Measurements from ENCODE around the gene RHOBTB3. TPM values are rescaled to one million over a fixed set of nuclear protein-coding genes. Genes with fewer than 3 reads are reported as not detected.
"Not testable (repeated sequence)": the region's sequence is repeated elsewhere in the genome, so short reads cannot be mapped to it uniquely, and the experiment has no call there.

Gene RHOBTB3
- total RNA-seq, 3 donors from 2014 or later = 56.5 to 85.2 (median 60.4) TPM

DNA sequence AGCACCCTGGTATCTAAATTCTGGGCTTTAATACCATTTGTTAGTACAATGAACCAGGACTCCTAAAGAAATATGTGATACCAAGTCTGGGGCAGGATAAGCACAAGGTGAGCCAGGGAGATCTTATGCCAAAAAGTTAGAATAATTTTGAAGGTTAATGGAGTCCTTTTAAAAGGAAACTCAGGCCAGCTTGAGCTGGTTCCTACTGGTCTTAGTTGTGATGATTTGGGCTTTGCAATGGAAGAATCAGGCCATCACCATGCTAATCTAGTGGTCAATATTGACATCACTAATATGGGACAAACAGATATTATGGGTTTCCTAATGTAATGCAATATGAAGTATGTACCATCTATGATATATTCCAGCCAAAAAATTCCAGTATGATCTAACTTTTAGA is 40.8 kb upstream of the RHOBTB3 start:
- ATAC-seq = no peak
- intact Hi-C loops (cut with DNase I, micrococcal nuclease) = no loop called here

DNA sequence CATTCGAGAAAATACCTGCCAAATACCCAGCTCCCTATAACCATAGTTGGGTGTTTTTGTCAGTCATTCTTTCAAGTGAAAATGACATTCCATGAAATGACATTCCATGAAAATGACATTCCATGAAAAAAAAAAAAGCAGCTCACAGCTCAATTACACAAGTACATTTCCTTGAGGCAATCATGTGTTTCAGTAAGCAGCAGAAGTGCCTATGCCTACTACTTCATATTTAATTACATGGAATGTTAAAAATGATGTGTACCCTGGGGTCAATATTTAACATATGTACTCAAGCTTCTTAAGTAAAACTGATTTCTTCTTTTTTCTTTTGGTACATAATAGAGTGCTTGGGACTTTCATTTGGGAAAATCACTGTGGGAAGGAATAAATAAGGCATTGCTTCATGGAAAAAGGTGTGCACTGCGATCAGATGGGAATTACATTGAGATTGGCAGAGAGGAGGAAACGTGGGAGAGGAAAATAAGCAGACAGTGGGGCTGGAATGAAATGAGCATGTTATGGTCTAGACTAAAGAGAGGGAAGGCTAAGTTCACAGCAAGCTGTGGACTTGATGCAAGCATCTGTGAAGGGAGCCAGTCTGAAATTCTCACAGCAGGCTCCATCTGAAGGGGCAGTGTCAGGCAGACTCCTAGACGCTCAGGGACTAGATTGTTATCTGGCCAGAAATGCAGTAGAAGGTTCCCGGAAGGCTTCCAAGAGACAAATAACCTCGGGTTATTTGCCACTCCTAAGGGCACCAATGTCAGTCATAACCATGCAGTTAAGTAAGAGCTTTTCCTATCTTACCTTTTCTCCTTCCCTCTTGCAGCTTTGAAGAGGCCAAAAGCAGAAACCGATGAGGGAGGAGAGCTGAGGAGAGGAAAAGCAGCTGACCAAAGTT is 33.1 kb upstream of the RHOBTB3 start:
- no peak overlapping the region for H3K4me3 ChIP-seq
- intact Hi-C loops (cut with DNase I, micrococcal nuclease) = no loop called here
- H3K36me3 ChIP-seq (ENCODE audit: low read depth) = no peaks in the 10 kb centered on the region
- DNase-seq (no peak), ATAC-seq (no peak)
- no peaks in the 10 kb centered on the region for H3K9me3 ChIP-seq
- TF ChIP-seq, protein P1, sequence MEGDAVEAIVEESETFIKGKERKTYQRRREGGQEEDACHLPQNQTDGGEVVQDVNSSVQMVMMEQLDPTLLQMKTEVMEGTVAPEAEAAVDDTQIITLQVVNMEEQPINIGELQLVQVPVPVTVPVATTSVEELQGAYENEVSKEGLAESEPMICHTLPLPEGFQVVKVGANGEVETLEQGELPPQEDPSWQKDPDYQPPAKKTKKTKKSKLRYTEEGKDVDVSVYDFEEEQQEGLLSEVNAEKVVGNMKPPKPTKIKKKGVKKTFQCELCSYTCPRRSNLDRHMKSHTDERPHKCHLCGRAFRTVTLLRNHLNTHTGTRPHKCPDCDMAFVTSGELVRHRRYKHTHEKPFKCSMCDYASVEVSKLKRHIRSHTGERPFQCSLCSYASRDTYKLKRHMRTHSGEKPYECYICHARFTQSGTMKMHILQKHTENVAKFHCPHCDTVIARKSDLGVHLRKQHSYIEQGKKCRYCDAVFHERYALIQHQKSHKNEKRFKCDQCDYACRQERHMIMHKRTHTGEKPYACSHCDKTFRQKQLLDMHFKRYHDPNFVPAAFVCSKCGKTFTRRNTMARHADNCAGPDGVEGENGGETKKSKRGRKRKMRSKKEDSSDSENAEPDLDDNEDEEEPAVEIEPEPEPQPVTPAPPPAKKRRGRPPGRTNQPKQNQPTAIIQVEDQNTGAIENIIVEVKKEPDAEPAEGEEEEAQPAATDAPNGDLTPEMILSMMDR (IDR thresholded peaks at IDR 0.05) = no peak
- H3K4me1 ChIP-seq (ENCODE audit: low read depth) = no peaks in the 10 kb centered on the region

More for the DNA sequence above, 40.8 kb upstream of the RHOBTB3 start:
- no peaks in the 10 kb centered on the region for H3K9me3 ChIP-seq
- TF ChIP-seq, protein P1 (IDR thresholded peaks at IDR 0.05) = no peak
- no peak overlapping the region for H3K4me3 ChIP-seq
- H3K4me1 ChIP-seq (ENCODE audit: low read depth) = no peaks in the 10 kb centered on the region
- no peaks in the 10 kb centered on the region for H3K36me3 ChIP-seq (ENCODE audit: low read depth)
- no peak for DNase-seq

DNA sequence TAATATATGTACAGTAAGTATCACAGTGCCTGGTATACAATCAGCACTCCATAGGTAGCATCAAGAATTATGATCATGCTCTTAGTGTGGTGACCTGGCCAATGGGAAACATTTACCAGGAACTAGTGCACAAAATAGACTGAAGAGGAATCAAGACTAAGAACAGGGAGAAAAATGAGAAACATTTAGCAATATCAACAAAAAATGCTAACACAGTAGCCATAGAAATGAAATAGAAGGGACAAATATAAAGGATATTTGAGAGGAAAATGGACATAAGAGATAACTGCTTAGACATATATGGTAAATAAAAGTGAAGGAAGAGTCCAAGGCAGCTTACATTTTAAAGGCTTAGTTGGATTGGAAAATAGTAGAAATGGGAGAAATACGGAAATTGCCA is 31.8 kb upstream of the RHOBTB3 start:
- ATAC-seq (no peak), DNase-seq (no peak)
- Histone ChIP-seq H3K9me3 (no peaks in the 10 kb centered on the region), H3K4me1 (ENCODE audit: low read depth) (no peaks in the 10 kb centered on the region), H3K4me3 (no peak overlapping the region), H3K36me3 (ENCODE audit: low read depth) (no peaks in the 10 kb centered on the region)
- intact Hi-C loops (cut with DNase I, micrococcal nuclease) = no loop called here
- TF ChIP-seq, protein P1 (IDR thresholded peaks at IDR 0.05) = no peak

DNA sequence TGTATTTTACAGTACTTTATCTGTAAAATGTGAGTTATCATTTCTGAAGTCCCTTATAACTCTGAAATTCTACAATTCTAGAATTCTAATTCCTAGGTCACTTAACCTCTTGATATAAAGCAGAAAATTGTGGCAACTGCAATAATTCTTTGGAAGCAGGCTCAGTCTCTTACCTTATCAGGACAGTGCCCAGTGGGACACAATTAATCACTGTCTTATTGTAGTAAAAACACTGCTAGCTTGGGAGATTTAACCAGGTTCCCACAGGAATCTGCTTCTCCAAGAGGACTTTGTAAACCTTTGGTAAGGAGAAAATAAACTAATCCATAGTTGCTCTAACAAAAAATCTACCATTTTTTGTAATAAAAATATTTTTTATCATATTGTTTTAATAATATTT is 30.1 kb upstream of the RHOBTB3 start:
- Histone ChIP-seq H3K36me3 (ENCODE audit: low read depth) (no peaks in the 10 kb centered on the region), H3K4me3 (no peak overlapping the region), H3K9me3 (no peaks in the 10 kb centered on the region), H3K4me1 (ENCODE audit: low read depth) (no peaks in the 10 kb centered on the region)
- TF ChIP-seq, protein P1 (IDR thresholded peaks at IDR 0.05) = no peak
- DNase-seq (no peak), ATAC-seq (no peak)
- intact Hi-C loops (cut with DNase I, micrococcal nuclease) = no loop called here

DNA sequence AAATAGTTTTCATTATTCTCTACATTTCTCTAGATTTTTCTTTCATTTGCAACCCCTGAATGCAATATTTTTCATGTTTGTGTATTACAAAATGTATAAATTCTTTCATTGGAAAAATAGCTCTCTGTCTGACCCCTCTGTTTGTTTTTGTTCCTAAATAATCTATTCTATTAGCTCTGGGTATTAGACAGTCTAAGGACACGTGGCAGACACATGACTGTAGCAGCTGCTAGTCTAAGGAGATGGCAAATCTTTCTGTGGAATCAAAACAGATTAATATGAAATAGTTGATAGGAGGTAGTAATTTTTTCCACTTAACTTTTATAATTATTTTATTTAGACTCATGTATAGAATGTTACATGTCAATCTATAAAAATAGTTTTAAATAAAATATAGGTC is 27.0 kb upstream of the RHOBTB3 start:
- H3K36me3 ChIP-seq (ENCODE audit: low read depth) = no peaks in the 10 kb centered on the region
- H3K4me3 ChIP-seq = no peak overlapping the region
- TF ChIP-seq, protein P1 (IDR thresholded peaks at IDR 0.05) = no peak
- intact Hi-C loops (cut with DNase I, micrococcal nuclease) = no loop called here
- H3K9me3 ChIP-seq = no peaks in the 10 kb centered on the region
- ATAC-seq = no peak
- no peak for DNase-seq
- H3K4me1 ChIP-seq (ENCODE audit: low read depth) = no peaks in the 10 kb centered on the region

DNA sequence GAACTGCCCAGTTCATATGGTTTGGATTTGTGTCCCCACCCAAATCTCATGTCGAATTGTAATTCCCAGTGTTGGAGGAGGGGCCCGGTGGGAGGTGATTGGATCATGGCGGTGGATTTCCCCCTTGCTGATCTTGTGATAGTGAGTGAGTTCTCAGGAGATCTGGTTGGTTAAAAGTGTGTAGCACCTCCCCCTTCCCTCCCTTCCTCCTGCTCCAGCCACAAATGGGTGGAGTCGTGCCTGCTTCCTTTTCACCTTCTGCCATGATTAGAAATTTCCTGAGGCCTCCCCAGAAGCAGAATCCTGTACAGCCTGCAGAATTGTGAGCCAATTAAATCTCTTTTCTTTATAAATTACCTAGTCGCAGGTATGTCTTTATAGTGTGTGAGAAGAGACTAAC is 24.9 kb upstream of the RHOBTB3 start:
- ATAC-seq = not testable (repeated sequence)

More for the DNA sequence above, 24.9 kb upstream of the RHOBTB3 start:
- H3K4me3 ChIP-seq; H3K9me3 ChIP-seq; H3K4me1 ChIP-seq (ENCODE audit: low read depth); DNase-seq; intact Hi-C loops (cut with DNase I, micrococcal nuclease); H3K36me3 ChIP-seq (ENCODE audit: low read depth): not testable (repeated sequence)

Measured in mucosa of descending colon (tissue), 3 donors.